OCI-LY1 (cell line): ENCODE data around the gene LINGO1.

Source experiments
- H2AFZ ChIP-seq: fragments of 200-600 bp; sonication (generic), shearing (Covaris generic); 2 replicates; pipeline ENCODE4 v1.6.0; 2014; ENCODE audit warnings: antibody characterized with exemption, mild to moderate bottlenecking, low read length
- H3F3A ChIP-seq: fragments of 200-600 bp; sonication (generic), shearing (Covaris generic); 2 replicates; pipeline ENCODE4 v1.6.0; 2014; ENCODE audit warnings: mild to moderate bottlenecking, antibody characterized with exemption, low read length, moderate library complexity; ENCODE audit not compliant: insufficient read depth
- H3K27ac ChIP-seq: fragments of 200-600 bp; sonication (generic); 2 replicates; pipeline ENCODE4 v1.5.1; 2014; ENCODE audit warnings: low read length, mixed run types, mild to moderate bottlenecking, low read depth; ENCODE audit not compliant: poor library complexity, severe bottlenecking
- H3K27me3 ChIP-seq: fragments of 200-600 bp; sonication (generic); 2 replicates; pipeline ENCODE4 v1.6.0; 2014; ENCODE audit warnings: antibody characterized with exemption, mild to moderate bottlenecking, low read length, moderate library complexity; ENCODE audit not compliant: insufficient read depth
- H3K36me3 ChIP-seq: fragments of 200-600 bp; sonication (generic); 2 replicates; pipeline ENCODE4 v1.6.1; 2014; ENCODE audit warnings: mild to moderate bottlenecking, antibody characterized with exemption, low read length, moderate library complexity, mixed read lengths; ENCODE audit not compliant: insufficient read depth
- H3K4me1 ChIP-seq: fragments of 200-600 bp; sonication (generic); 2 replicates; pipeline ENCODE4 v1.5.1; 2014; ENCODE audit warnings: mild to moderate bottlenecking, low read length, moderate library complexity; ENCODE audit not compliant: insufficient read depth, severe bottlenecking
- H3K4me2 ChIP-seq: fragments of 200-600 bp; sonication (generic), shearing (Covaris generic); 2 replicates; pipeline ENCODE4 v1.6.1; 2014; ENCODE audit warnings: low read length
- H3K4me3 ChIP-seq: fragments of 200-600 bp; sonication (generic); 2 replicates; pipeline ENCODE4 v1.5.1; 2014; ENCODE audit warnings: low read length, low read depth, mild to moderate bottlenecking, mixed read lengths; ENCODE audit not compliant: poor library complexity, severe bottlenecking
- H3K79me2 ChIP-seq: fragments of 200-600 bp; shearing (Covaris generic); 2 replicates; pipeline ENCODE4 v1.6.1; 2016; ENCODE audit warnings: mixed run types, low read length, mixed read lengths; ENCODE audit not compliant: insufficient read depth
- H3K9ac ChIP-seq: fragments of 200-600 bp; sonication (generic), shearing (Covaris generic); 2 replicates; pipeline ENCODE4 v1.6.1; 2014; ENCODE audit warnings: mild to moderate bottlenecking, low read length, mixed read lengths
- H3K9me2 ChIP-seq: fragments of 200-600 bp; sonication (generic), shearing (Covaris generic); 2 replicates; pipeline ENCODE4 v1.6.1; 2014; ENCODE audit warnings: low read depth, mild to moderate bottlenecking, low read length, mixed read lengths
- H3K9me3 ChIP-seq: fragments of 200-600 bp; shearing (Covaris generic); 2 replicates; pipeline ENCODE4 v1.6.1; 2014; ENCODE audit warnings: low read length, mixed read lengths
- H4K20me1 ChIP-seq: fragments of 200-600 bp; sonication (generic), shearing (Covaris generic); 2 replicates; pipeline ENCODE4 v1.6.0; 2016; ENCODE audit warnings: mild to moderate bottlenecking, low read length; ENCODE audit not compliant: insufficient read depth
- CTCF ChIP-seq: fragments of 200-600 bp; sonication (generic), shearing (Covaris generic); IDR thresholded peaks from 2 replicates; pipeline ENCODE4 v1.5.1; 2017; ENCODE audit warnings: mild to moderate bottlenecking, antibody characterized with exemption, low read length, moderate library complexity, mixed read lengths
- EZH2 ChIP-seq: fragments of 200-600 bp; sonication (generic), shearing (Covaris generic); IDR thresholded peaks from 2 replicates; pipeline ENCODE4 v1.8.0; 2017; ENCODE audit warnings: borderline replicate concordance, mixed run types, mild to moderate bottlenecking, antibody characterized with exemption, low read length, moderate library complexity, mixed read lengths

LINGO1 gene

GRCh38 chr15:77588126-77588525 is 44.6 kb downstream of the LINGO1 start:
- Histone ChIP-seq H3K9me3 (no peaks in the 10 kb centered on the region), H2AFZ (no peak overlapping the region), H3K79me2 (no peaks in the 10 kb centered on the region), H3K9ac (no peak overlapping the region), H3K4me3 (no peak overlapping the region), H4K20me1 (no peaks in the 10 kb centered on the region), H3K4me1 (no peaks in the 10 kb centered on the region), H3F3A (no peaks in the 10 kb centered on the region), H3K27me3 (peaks cover 7% of the 10 kb centered on the region; the same call in 1 of the 2 replicates), H3K27ac (no peak overlapping the region), H3K9me2 (no peaks in the 10 kb centered on the region), H3K36me3 (no peaks in the 10 kb centered on the region), H3K4me2 (no peak overlapping the region)
- TF ChIP-seq EZH2 (no peak), CTCF (no peak)

- Histone ChIP-seq H3K27me3 (peaks cover 15% of the 10 kb centered on the region), H3K9ac (no peak overlapping the region), H3K9me3 (no peaks in the 10 kb centered on the region), H3K4me3 (no peak overlapping the region), H3K27ac (no peak overlapping the region), H3K4me1 (no peaks in the 10 kb centered on the region), H3K9me2 (no peaks in the 10 kb centered on the region), H3K79me2 (no peaks in the 10 kb centered on the region), H4K20me1 (no peaks in the 10 kb centered on the region), H3K4me2 (no peak overlapping the region), H3K36me3 (no peaks in the 10 kb centered on the region), H2AFZ (no peak overlapping the region), H3F3A (no peaks in the 10 kb centered on the region)
- no peak for TF ChIP-seq EZH2
- TF ChIP-seq CTCF = no peak
Measured at GRCh38 chr15:77584691-77585090, 48.0 kb downstream of the LINGO1 start.

GRCh38 chr15:77584201-77584600 is 48.5 kb downstream of the LINGO1 start:
- Histone ChIP-seq H3K27me3 (peaks cover 14% of the 10 kb centered on the region), H4K20me1 (no peaks in the 10 kb centered on the region), H3K4me3 (no peak overlapping the region), H3K4me1 (no peaks in the 10 kb centered on the region), H3K9me2 (no peaks in the 10 kb centered on the region), H2AFZ (no peak overlapping the region), H3K27ac (no peak overlapping the region), H3K9ac (no peak overlapping the region), H3K9me3 (no peaks in the 10 kb centered on the region), H3K4me2 (no peak overlapping the region), H3K36me3 (no peaks in the 10 kb centered on the region), H3F3A (no peaks in the 10 kb centered on the region), H3K79me2 (no peaks in the 10 kb centered on the region)
- no peak for TF ChIP-seq EZH2
- peak; percentile 14; the same call in 1 of the 2 replicates for TF ChIP-seq CTCF
